ENCODE data around the gene SNAPC1. TPM values are rescaled to one million over a fixed set of nuclear protein-coding genes. Genes with fewer than 3 reads are reported as not detected.
"Not testable (repeated sequence)": the region's sequence is repeated elsewhere in the genome, so short reads cannot be mapped to it uniquely, and the experiment has no call there.

The SNAPC1 gene
- total RNA-seq, 2 experiments from 2014 or later: 5.5 to 6.0 TPM

- Mint-ChIP-seq H3K27me3 (no peaks in the 10 kb centered on the region), H3K36me3 (ENCODE audit: low read depth) (peaks cover 81% of the 10 kb centered on the region), H3K4me3 (no peak overlapping the region), H3K4me1 (peaks cover 37% of the 10 kb centered on the region), H3K9me3 (no peaks in the 10 kb centered on the region), H3K27ac (no peak overlapping the region)
- DNase-seq: no peak
- ChIA-PET POLR2A (interaction anchor here (0.9 to 1.0 kb wide), 3 partner anchors 15 to 177 kb away, joined by 3 to 4 read pairs (median 3); partner anchors contain the start of gene SNAPC1), CTCF (interaction anchor here (1.4 to 1.6 kb wide), 3 partner anchors 103 to 273 kb away, joined by 4 to 5 read pairs (median 4); no protein-coding TSS in a partner anchor)
Measured at GRCh38 chr14:61733972-61734371, 28.2 kb upstream of the SNAPC1 start.

- no peak for DNase-seq
- ChIA-PET CTCF (no interaction called here), POLR2A (interaction anchor here (1.0 kb wide), 2 partner anchors 9 to 11 kb away, joined by 3 read pairs; no protein-coding TSS in a partner anchor)
- Mint-ChIP-seq H3K27ac (peak overlapping the region; percentile 28), H3K4me1 (peaks cover 24% of the 10 kb centered on the region), H3K36me3 (ENCODE audit: low read depth) (peaks cover 79% of the 10 kb centered on the region), H3K9me3 (no peaks in the 10 kb centered on the region), H3K27me3 (no peaks in the 10 kb centered on the region), H3K4me3 (no peak overlapping the region)
Measured at GRCh38 chr14:61736751-61737150, 25.5 kb upstream of the SNAPC1 start.

- ChIA-PET POLR2A (interaction anchor here (1.2 to 2.7 kb wide), 2 partner anchors 11 to 24 kb away, joined by 3 to 14 read pairs; no protein-coding TSS in a partner anchor), CTCF (no interaction called here)
- H3K36me3 Mint-ChIP-seq (ENCODE audit: low read depth): peaks cover 76% of the 10 kb centered on the region
- DNase-seq: no peak
- H3K4me1 Mint-ChIP-seq: peaks cover 22% of the 10 kb centered on the region
- H3K9me3 Mint-ChIP-seq: no peaks in the 10 kb centered on the region
- no peaks in the 10 kb centered on the region for H3K27me3 Mint-ChIP-seq
- no peak overlapping the region for H3K4me3 Mint-ChIP-seq
- no peak overlapping the region for H3K27ac Mint-ChIP-seq
Measured at GRCh38 chr14:61737915-61738314, 24.3 kb upstream of the SNAPC1 start.

- POLR2A ChIA-PET: interaction anchor here (0.8 to 2.7 kb wide), 3 partner anchors 10 to 43 kb away, joined by 3 to 14 read pairs (median 4); no protein-coding TSS in a partner anchor
- Mint-ChIP-seq H3K27me3 (no peaks in the 10 kb centered on the region), H3K27ac (no peak overlapping the region), H3K4me3 (no peak overlapping the region), H3K9me3 (no peaks in the 10 kb centered on the region), H3K36me3 (ENCODE audit: low read depth) (peaks cover 69% of the 10 kb centered on the region), H3K4me1 (peaks cover 20% of the 10 kb centered on the region)
- DNase-seq: no peak
- CTCF ChIA-PET: interaction anchor here (1.4 to 1.9 kb wide), 4 partner anchors 9 to 263 kb away, joined by 3 to 7 read pairs (median 5); no protein-coding TSS in a partner anchor
Measured at GRCh38 chr14:61739133-61739532, 23.1 kb upstream of the SNAPC1 start.

GRCh38 chr14:61742371-61742770 lies 19.8 kb upstream of the SNAPC1 start:
- H3K27ac Mint-ChIP-seq: no peak overlapping the region
- ChIA-PET CTCF (interaction anchor here (1.3 to 1.4 kb wide), 3 partner anchors 8 to 95 kb away, joined by 3 to 10 read pairs (median 7); no protein-coding TSS in a partner anchor), POLR2A (interaction anchor here (0.5 to 1.9 kb wide), 6 partner anchors 8 to 271 kb away, joined by 3 to 5 read pairs (median 4); partner anchors contain the start of gene SNAPC1)
- H3K4me1 Mint-ChIP-seq: peaks cover 24% of the 10 kb centered on the region
- no peaks in the 10 kb centered on the region for H3K9me3 Mint-ChIP-seq
- no peaks in the 10 kb centered on the region for H3K27me3 Mint-ChIP-seq
- no peak overlapping the region for H3K4me3 Mint-ChIP-seq
- H3K36me3 Mint-ChIP-seq (ENCODE audit: low read depth): peaks cover 64% of the 10 kb centered on the region
- DNase-seq: no peak

GRCh38 chr14:61744238-61744637 lies 18.0 kb upstream of the SNAPC1 start:
- Mint-ChIP-seq H3K4me1 (peaks cover 29% of the 10 kb centered on the region), H3K27ac (no peak overlapping the region), H3K36me3 (ENCODE audit: low read depth) (peaks cover 64% of the 10 kb centered on the region), H3K4me3 (no peak overlapping the region), H3K27me3 (no peaks in the 10 kb centered on the region), H3K9me3 (no peaks in the 10 kb centered on the region)
- CTCF ChIA-PET: interaction anchor here (1.0 to 1.8 kb wide), 3 partner anchors 13 to 94 kb away, joined by 3 to 5 read pairs (median 3); partner anchors contain the start of gene SNAPC1
- no peak for DNase-seq
- POLR2A ChIA-PET: no interaction called here

- H3K4me3 Mint-ChIP-seq, H3K27me3 Mint-ChIP-seq, DNase-seq, H3K9me3 Mint-ChIP-seq: not testable (repeated sequence)
- H3K4me1 Mint-ChIP-seq: peaks cover 38% of the 10 kb centered on the region
- CTCF ChIA-PET: interaction anchor here (0.7 to 1.2 kb wide), 4 partner anchors 16 to 600 kb away, joined by 3 to 5 read pairs (median 3); no protein-coding TSS in a partner anchor
- POLR2A ChIA-PET: interaction anchor here (0.8 to 2.3 kb wide), 3 partner anchors 10 to 51 kb away, joined by 3 to 6 read pairs (median 3); partner anchors contain the start of genes HIF1A and SNAPC1
- H3K36me3 Mint-ChIP-seq (ENCODE audit: low read depth): peaks cover 60% of the 10 kb centered on the region
- H3K27ac Mint-ChIP-seq: peak overlapping the region; percentile 62
Measured at GRCh38 chr14:61746346-61746745, 15.9 kb upstream of the SNAPC1 start.

- Mint-ChIP-seq H3K9me3 (no peaks in the 10 kb centered on the region), H3K27ac (peak overlapping the region; percentile 62), H3K4me1 (peaks cover 42% of the 10 kb centered on the region), H3K4me3 (peak overlapping the region; percentile 32), H3K36me3 (ENCODE audit: low read depth) (peaks cover 60% of the 10 kb centered on the region), H3K27me3 (no peaks in the 10 kb centered on the region)
- no peak for DNase-seq
- POLR2A ChIA-PET: interaction anchor here (2.3 to 3.7 kb wide), 2 partner anchors 16 to 52 kb away, joined by 6 to 34 read pairs; partner anchors contain the start of genes HIF1A and SNAPC1
- CTCF ChIA-PET: interaction anchor here (1.0 to 1.2 kb wide), 2 partner anchors 27 to 478 kb away, joined by 3 read pairs; no protein-coding TSS in a partner anchor
Measured at GRCh38 chr14:61746881-61747280, 15.3 kb upstream of the SNAPC1 start.

GRCh38 chr14:61747342-61747741 lies 14.9 kb upstream of the SNAPC1 start:
- Mint-ChIP-seq H3K9me3 (no peaks in the 10 kb centered on the region), H3K4me1 (peaks cover 45% of the 10 kb centered on the region), H3K27ac (no peak overlapping the region), H3K36me3 (ENCODE audit: low read depth) (peaks cover 59% of the 10 kb centered on the region), H3K4me3 (no peak overlapping the region), H3K27me3 (no peaks in the 10 kb centered on the region)
- no peak for DNase-seq
- POLR2A ChIA-PET: interaction anchor here (2.3 to 3.7 kb wide), 2 partner anchors 15 to 52 kb away, joined by 6 to 34 read pairs; partner anchors contain the start of genes HIF1A and SNAPC1
- CTCF ChIA-PET: interaction anchor here (1.0 kb wide), 1 partner anchor 28 kb away, joined by 3 read pairs; no protein-coding TSS in a partner anchor

GRCh38 chr14:61749264-61749663 lies 13.0 kb upstream of the SNAPC1 start:
- peaks cover 63% of the 10 kb centered on the region for H3K36me3 Mint-ChIP-seq (ENCODE audit: low read depth)

GRCh38 chr14:61749867-61750266 lies 12.4 kb upstream of the SNAPC1 start:
- Mint-ChIP-seq H3K36me3 (ENCODE audit: low read depth) (peaks cover 63% of the 10 kb centered on the region), H3K27me3 (peaks cover 4% of the 10 kb centered on the region), H3K4me3 (peak overlapping the region; percentile 88), H3K27ac (peak overlapping the region; percentile 27), H3K9me3 (no peaks in the 10 kb centered on the region), H3K4me1 (peaks cover 46% of the 10 kb centered on the region)
- POLR2A ChIA-PET: interaction anchor here (0.6 to 3.7 kb wide), 8 partner anchors 8 to 279 kb away, joined by 3 to 34 read pairs (median 3); partner anchors contain the start of gene SNAPC1
- CTCF ChIA-PET: interaction anchor here (1.0 to 3.5 kb wide), 9 partner anchors 8 to 453 kb away, joined by 3 to 12 read pairs (median 3); partner anchors contain the start of gene SNAPC1
- no peak for DNase-seq

More at GRCh38 chr14:61749264-61749663, 13.0 kb upstream of the SNAPC1 start:
- no peak for DNase-seq
- H3K9me3 Mint-ChIP-seq: no peaks in the 10 kb centered on the region
- CTCF ChIA-PET: interaction anchor here (1.0 to 3.5 kb wide), 11 partner anchors 7 to 469 kb away, joined by 3 to 12 read pairs (median 4); partner anchors contain the start of genes SNAPC1 and TMEM30B
- no peak overlapping the region for H3K27ac Mint-ChIP-seq
- H3K4me3 Mint-ChIP-seq: peak overlapping the region; percentile 88
- no peaks in the 10 kb centered on the region for H3K27me3 Mint-ChIP-seq
- peaks cover 46% of the 10 kb centered on the region for H3K4me1 Mint-ChIP-seq
- POLR2A ChIA-PET: interaction anchor here (0.9 to 3.7 kb wide), 7 partner anchors 9 to 278 kb away, joined by 3 to 34 read pairs (median 4); partner anchors contain the start of gene SNAPC1

GRCh38 chr14:61750708-61751474 lies 11.3 kb upstream of the SNAPC1 start:
- peak; percentile 88 for DNase-seq
- Mint-ChIP-seq H3K9me3 (no peaks in the 10 kb centered on the region), H3K27ac (peak overlapping the region; percentile 71), H3K27me3 (peaks cover 6% of the 10 kb centered on the region), H3K4me3 (peak overlapping the region; percentile 88), H3K4me1 (peaks cover 40% of the 10 kb centered on the region), H3K36me3 (ENCODE audit: low read depth) (peaks cover 54% of the 10 kb centered on the region)
- CTCF ChIA-PET: interaction anchor here (1.2 to 3.5 kb wide), 8 partner anchors 9 to 454 kb away, joined by 3 to 16 read pairs (median 6); partner anchors contain the start of gene SNAPC1
- POLR2A ChIA-PET: interaction anchor here (0.6 to 3.7 kb wide), 7 partner anchors 9 to 428 kb away, joined by 3 to 34 read pairs (median 3); partner anchors contain the start of gene SNAPC1

Data from activated CD4-positive, alpha-beta memory T cell treated with anti-CD3 and anti-CD28 coated beads, Interleukin-2, amount 10 ng/mL, durations not matched to agents 7 days and 5 days (primary cell).